HG02885 (cell line): Measurements from ENCODE around the gene NEK10.
A peak's percentile ranks its signal among the peaks of the same experiment; 100 is the strongest.
"Not testable (repeated sequence)": the region's sequence is repeated elsewhere in the genome, so short reads cannot be mapped to it uniquely, and the experiment has no call there.

Experiments
- ATAC-seq: cut with Tn5 transposase; IDR thresholded peaks from one replicate; pipeline ENCODE4 v1.9.1; 2021; ENCODE audit warnings: mild to moderate bottlenecking; ENCODE audit not compliant: unreplicated experiment, poor library complexity

Gene NEK10

GRCh38 chr3:27317096-27317495 lies 52.1 kb downstream of the NEK10 start:
- no peak for ATAC-seq

DNA sequence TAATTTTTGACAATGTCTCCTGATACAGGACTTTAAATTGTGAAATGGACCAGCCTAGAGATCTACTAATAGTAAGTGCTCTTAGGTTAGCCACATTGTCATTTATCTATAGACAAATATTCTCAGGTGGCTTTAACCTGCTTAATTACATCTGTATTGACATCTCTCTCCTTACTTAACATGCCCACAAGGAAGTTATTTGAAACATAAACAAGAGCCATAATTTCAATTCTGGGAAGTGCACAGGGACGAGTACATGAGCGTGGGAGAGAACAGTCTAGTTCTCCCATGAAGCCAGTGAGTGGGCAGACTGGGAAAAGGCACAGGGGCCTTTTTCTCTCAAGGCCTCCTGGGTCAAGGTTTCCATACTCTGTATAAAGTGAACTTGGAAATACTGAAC lies 54.2 kb downstream of the NEK10 start:
- ATAC-seq: no peak

DNA sequence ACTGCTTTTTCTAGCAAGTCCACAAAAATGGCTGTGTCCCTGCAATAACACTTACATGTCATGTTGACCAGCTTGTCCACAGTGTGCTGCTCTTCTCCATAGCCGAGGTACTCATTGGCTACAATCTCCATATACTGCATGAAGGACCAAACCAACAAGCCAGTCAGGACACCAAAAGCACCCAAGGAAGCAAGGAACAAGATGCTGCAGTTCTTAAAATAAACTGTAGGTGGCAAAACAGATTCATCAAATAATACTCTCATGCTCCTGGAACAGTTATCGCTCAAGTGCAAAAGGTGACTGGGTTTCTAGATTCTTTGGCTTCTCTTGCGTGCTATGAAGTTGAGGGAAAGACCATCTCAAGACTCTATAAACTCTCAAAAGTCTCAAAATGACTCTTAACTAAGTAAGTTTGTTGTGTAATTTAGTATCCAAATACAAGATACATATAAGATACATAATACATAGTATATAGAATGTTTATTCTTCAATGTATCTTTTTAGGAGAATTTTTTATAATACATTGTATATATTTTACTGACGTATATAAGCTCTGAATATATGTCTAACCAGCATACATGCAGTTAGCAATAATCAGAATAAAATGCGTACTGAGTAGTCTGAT lies 57.0 kb downstream of the NEK10 start:
- ATAC-seq: peak; percentile 94

- no peak for ATAC-seq
Observed at GRCh38 chr3:27311400-27311799, 57.8 kb downstream of the NEK10 start.

DNA sequence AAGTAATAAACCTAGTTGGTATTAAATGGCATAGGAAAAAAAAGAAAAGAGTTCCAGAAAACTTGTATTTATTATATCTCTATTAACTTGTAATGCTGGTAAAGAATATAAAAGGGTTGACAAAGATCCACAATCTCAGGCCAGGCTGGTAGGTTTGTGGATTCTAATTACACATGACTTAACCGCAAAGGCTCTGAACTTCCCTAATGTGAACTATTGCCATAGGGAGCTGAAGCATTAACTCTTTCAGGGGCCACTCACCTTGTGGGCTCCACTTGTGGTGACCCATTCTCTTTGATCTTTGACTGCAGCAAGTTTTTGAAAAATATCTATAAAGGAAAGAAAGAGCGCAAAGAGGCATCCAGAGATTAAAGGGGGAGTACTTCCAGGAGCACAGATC lies 58.5 kb downstream of the NEK10 start:
- no peak for ATAC-seq

DNA sequence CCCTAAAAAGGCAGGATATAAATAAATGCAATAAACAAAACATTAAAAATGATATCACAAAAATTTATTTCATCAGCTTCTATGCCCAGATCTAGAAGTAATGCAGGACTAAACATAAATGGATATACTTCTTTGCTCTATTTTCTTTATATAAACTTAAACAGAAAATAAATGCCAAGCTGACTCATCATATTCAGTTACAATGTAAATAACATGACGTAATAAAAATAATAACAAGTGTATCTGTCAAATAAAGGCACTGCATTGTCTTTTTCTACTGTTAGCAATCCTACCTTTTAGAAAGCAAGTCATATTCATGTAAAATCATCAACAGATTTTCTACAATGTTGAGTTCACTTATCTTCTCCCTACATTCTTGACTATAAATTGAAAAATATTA lies 61.6 kb downstream of the NEK10 start:
- no peak for ATAC-seq

- no peak for ATAC-seq
Observed at GRCh38 chr3:27302891-27303290, 66.3 kb downstream of the NEK10 start.

- ATAC-seq: not testable (repeated sequence)
Observed at GRCh38 chr3:27298981-27299380, 70.2 kb downstream of the NEK10 start.

DNA sequence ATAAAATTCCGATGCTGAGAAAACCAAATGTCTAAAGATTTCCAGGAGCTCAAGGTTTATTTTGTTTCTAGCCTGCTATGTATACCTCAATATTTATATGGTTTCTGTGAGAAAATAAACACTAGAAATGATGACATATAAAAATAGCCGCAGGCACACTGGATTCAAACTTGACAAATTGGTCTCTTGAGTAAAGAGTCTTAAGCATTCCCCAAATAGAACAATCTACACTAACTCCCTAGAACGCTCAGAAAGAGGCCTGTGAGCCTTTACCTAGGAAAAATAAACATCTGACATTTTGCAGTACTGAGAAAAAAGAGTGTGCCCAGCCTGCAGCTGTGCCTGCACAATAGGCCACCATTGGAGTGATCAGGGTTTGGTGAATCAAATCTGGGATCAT lies 75.2 kb downstream of the NEK10 start:
- ATAC-seq: no peak

DNA sequence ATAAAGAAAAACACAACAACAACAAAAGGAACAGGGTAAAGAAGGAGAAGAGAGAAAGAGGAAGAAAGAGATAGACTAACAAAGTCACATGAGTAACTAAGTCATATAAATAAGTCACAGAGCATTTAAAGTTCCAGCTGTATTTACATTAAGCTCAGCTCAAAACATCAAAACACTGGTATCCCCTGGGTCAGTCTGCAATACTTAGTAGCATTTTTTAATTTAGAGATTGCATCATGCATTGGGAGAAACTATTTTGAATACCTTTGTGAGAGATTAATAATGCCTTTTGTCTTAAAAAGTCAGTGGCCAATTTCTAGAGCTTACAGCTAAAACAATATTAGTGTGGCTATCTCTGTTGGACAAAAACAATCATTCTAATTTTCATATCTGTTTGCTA lies 78.4 kb downstream of the NEK10 start:
- no peak for ATAC-seq

DNA sequence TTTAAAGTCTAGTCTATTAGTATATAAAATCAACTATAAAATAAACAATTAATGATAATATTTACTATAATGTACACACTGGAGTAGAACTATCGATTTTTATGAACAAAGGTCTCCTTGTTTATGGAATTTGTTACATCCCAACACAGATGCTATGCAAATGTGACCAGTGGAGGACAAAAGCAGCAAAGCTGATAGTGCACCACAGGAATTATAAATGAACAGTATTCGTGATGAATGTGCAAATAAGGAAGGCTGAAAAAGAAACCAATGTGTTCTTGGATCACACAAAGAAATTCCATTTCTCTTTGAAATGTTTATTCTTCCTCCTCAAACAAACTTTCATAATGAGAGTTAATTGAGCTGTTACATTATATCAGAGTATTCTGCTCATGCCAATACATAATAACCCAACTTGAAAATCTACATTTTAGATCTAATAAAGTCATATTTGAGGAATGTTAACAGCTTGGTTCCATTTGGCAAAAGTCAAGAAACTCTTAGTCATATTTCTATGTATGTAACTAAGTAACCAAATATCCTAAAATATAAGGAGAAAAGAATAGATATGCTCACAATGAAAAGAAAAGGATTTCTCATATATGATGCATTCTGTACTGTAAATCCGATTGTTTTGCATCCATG lies 79.3 kb downstream of the NEK10 start:
- ATAC-seq: no peak

- no peak for ATAC-seq
Observed at GRCh38 chr3:27287052-27287451, 82.1 kb downstream of the NEK10 start.

DNA sequence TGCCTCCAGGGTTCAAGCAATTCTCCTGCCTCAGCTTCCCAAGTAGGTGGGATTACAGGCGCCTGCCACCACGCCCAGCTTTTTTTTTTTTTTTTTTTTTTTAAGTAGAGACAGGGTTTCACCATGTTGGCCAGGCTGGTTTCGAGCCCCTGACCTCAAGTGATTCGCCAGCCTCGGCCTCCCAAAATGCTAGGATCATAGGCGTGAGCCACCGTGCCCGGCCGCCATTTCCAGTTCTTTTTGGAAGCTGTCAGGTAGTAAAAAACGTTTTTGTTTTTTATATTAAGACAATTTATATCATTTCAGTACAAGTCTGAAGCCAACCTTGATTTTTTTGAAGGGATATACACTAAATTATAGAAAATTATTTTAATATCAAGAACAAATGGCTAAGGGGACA lies 82.7 kb downstream of the NEK10 start:
- ATAC-seq: not testable (repeated sequence)

DNA sequence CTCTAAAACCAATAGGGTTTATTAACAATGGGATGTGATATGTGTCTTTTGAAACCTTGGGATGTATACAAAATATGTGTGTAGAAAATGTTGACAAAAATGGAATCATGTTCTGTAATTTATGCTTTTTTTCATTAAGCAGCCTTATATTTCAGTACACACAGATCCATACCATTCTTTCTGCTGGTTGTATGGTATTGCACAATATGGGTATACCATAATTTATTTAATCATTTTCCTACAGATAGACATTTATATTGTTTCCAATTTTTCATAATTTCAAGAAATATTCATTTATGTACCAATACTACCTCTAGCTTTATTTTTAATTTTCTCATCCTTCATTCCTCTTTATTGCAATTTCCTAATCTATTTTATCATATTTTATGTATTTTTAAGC lies 83.5 kb downstream of the NEK10 start:
- ATAC-seq: no peak

GRCh38 chr3:27281671-27282150 lies 87.5 kb downstream of the NEK10 start:
- ATAC-seq: no peak

GRCh38 chr3:27279123-27279522 lies 90.1 kb downstream of the NEK10 start:
- no peak for ATAC-seq

GRCh38 chr3:27278383-27279055 lies 90.7 kb downstream of the NEK10 start:
- no peak for ATAC-seq

DNA sequence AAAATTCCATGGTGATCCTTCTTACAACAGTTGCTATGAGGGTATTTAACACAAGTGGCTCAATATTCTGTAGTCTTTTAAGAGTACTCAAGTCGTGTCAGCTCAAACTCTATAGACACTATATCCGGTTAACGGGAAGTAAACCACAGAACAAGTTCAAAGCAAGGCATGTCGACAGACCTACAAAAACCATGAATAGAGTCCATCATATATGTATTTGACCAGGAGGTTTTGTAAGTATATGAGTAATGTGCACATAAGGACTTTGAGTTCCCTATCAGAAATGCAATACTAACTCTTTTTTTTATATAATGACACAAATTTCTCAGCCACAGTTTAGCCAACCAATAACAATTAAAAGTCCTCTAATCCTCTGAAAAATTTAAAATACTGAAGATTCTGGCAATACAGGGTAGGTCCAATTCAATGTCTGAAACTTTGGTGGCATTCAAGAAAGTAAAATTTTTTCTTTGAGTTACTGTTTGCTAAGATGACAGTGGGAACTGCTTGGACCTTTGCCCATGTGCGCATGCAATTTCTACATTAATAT lies 93.7 kb downstream of the NEK10 start:
- ATAC-seq: no peak

DNA sequence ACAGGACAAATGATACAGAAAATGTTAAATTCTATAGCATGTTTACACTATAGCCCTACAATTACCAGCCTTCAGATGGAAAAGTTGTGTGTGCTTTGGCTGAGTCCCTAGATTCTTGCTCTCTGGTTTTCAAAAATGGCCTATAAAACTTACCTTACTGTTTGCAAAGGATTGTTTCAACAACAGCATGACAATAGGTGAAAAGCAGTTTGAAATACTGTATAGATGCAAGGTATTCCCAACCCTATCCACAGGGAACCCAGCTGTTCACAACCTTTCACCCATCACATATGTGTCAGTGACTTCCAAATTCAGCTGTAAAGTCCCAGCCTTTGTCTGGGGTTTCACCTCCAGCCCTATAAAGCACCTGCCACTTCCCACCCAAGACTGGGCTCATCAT lies 97.3 kb downstream of the NEK10 start:
- no peak for ATAC-seq

DNA sequence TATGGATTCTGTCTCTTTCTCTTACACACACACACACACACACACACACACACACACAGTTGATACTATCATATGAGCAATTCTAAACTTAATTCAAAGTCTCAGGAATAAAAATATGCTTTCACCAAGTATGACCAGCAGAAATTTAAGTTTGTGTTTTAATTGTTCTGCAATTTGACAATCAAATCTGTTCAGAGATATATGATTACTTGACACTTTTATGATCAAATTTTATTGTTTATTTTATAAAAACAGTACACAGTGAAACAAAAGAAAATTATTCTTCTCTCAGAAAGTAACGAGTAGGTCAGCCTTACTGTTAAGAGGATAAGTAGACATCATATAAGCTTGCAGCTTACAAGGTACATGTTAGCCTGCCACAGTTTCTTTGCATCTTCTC lies 114.3 kb downstream of the NEK10 start:
- ATAC-seq: no peak

DNA sequence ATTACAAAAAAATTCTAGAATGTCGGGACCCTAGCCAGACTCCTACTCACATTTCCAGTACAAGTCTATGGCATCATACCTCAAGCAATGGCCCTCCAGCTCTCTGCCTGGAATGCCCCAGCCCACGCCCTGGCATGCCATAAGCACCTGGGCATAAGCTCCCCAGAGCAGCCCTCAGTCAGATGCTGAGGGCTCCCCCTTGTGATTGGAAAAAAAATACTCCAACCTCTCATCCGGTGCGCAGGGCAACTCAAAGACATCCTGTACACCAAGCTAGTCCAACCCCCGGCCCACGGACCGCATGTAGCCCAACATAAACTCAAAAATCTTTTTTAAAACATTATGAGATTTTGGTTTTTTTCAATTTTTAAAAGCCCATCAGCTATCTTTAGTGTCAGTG lies 115.4 kb downstream of the NEK10 start:
- ATAC-seq: peak; percentile 96
